ENCODE measurements around the gene NPLOC4.
A peak's percentile ranks its signal among the peaks of the same experiment; 100 is the strongest.

NPLOC4 gene

GRCh38 chr17:81517339-81518112 is 119.4 kb downstream of the NPLOC4 start:
- no peak for DNase-seq

- no peak for DNase-seq
Observed at GRCh38 chr17:81517009-81517338, 119.9 kb downstream of the NPLOC4 start.

GRCh38 chr17:81516439-81516838 is 120.5 kb downstream of the NPLOC4 start:
- no peak for DNase-seq

- DNase-seq: no peak
Observed at GRCh38 chr17:81515530-81516041, 121.3 kb downstream of the NPLOC4 start.

GRCh38 chr17:81514739-81515529 is 122.0 kb downstream of the NPLOC4 start:
- peak; percentile 75 to 79 for DNase-seq

GRCh38 chr17:81514489-81514738 is 122.5 kb downstream of the NPLOC4 start:
- DNase-seq: no peak

- peak; percentile 60 to 68 for DNase-seq
Observed at GRCh38 chr17:81513753-81514488, 123.0 kb downstream of the NPLOC4 start.

GRCh38 chr17:81513372-81513752 is 123.5 kb downstream of the NPLOC4 start:
- DNase-seq: peak; percentile 72 to 76

- DNase-seq: peak; percentile 88 to 90
Observed at GRCh38 chr17:81512562-81513371, 124.1 kb downstream of the NPLOC4 start, which contains the start of gene ACTG1. TSS of gene ACTG1 (minus strand) at chr17:81512799. CDS start at chr17:81512354, 445 bp downstream.

- peak; percentile 42 to 54 for DNase-seq
Observed at GRCh38 chr17:81511804-81512561, 124.9 kb downstream of the NPLOC4 start.

GRCh38 chr17:81511554-81511803 is 125.4 kb downstream of the NPLOC4 start:
- DNase-seq: no peak

- DNase-seq: peak; percentile 38 to 46
Observed at GRCh38 chr17:81510785-81511553, 125.9 kb downstream of the NPLOC4 start.

GRCh38 chr17:81509972-81510784 is 126.7 kb downstream of the NPLOC4 start:
- DNase-seq: peak in 1 of 2 experiments; percentile 34

- DNase-seq: peak; percentile 37 to 46
Observed at GRCh38 chr17:81509207-81509971, 127.5 kb downstream of the NPLOC4 start.

GRCh38 chr17:81508639-81509206 is 128.2 kb downstream of the NPLOC4 start:
- DNase-seq: peak in 1 of 2 experiments; percentile 42

All from activated CD4-positive, alpha-beta T cell treated with anti-CD3 and anti-CD28 coated beads, Interleukin-2, amount 50 U/mL, for 48 hours (primary cell).